GM21737 (cell line): ENCODE measurements around the gene TATDN3.
"Not testable (repeated sequence)": the region's sequence is repeated elsewhere in the genome, so short reads cannot be mapped to it uniquely, and the experiment has no call there.

Source experiments
- ATAC-seq: cut with Tn5 transposase; IDR thresholded peaks from one replicate; pipeline ENCODE4 v1.9.1; 2021; ENCODE audit warnings: mild to moderate bottlenecking, moderate library complexity; ENCODE audit not compliant: unreplicated experiment

TATDN3 gene

GRCh38 chr1:212774584-212774983, 17.1 kb upstream of the TATDN3 start:
- ATAC-seq: no peak

- ATAC-seq: no peak
These were observed 16.5 kb upstream of the TATDN3 start for GRCh38 chr1:212775241-212775640.

- ATAC-seq: no peak
These were observed 14.5 kb upstream of the TATDN3 start for GRCh38 chr1:212777151-212777550.

GRCh38 chr1:212779086-212779485, 12.6 kb upstream of the TATDN3 start:
- ATAC-seq: not testable (repeated sequence)

DNA sequence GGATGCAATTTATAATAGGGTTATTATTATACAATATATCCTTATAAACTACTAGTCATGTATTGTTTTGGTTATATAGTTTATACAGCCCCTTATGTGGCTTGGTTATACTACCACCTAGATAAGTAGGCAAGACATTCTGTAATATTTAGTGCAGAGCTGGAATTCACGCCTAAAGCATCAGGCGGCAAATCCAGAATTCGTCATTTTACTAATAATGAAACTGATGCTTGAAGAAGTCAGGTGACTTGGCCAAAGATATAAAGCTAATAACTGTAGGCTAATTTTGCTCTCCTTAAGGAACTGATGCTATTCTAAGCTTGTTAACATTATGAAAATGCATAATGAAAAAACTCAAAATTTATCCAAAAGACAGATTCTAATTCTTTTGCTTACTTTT, 10.9 kb upstream of the TATDN3 start:
- no peak for ATAC-seq

DNA sequence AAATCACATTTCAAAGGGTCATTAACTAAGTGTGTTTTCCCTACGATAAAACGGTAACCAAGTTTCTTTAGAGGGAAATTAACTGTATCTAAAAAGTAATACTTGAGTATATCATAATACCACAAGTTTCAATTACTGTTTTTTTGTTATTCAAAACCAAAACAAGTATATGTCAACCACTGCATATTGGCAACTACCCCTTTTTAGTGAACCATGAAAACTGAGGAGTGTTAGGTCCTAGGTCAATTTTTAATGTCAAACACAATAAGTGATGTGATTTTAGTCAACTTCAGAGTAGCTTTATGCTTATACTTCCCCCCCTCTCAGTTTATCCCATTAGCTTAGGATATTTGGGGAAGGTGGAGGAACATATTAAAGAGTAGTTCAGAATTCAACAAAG, 10.5 kb upstream of the TATDN3 start:
- no peak for ATAC-seq

DNA sequence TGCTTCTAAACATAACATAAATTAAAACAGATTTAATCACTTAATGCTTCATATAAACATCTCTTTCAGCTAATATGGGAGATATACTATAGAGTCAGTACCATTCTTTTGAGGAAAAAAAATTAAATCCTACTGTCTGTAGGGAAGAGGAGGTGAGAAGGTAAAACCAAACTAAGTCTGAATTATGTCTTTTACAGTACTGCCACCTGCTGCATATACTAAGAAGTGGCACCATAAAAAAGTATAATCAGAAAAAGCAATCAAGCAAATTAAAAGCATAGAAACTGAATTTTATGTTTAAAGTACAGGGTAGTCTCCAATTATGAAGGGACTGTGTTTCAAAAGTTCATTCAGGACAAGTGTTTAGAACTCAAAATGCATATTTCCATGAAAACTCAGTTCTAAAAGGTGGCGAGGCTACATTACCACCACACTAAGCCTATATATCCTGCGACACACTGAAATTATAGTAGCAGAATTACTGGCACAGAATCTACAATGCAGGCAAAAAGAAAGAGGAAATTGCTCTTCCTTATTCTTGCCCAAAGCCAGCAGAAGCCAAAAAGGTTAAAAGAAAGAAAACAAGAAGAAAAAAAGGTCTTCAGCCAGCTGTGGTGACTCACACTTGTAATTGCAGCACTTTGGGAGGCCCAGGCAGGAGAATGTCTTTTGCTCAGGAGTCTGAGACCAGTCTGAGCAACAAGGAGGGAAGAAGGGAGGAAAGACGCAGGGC, 9.1 kb upstream of the TATDN3 start:
- no peak for ATAC-seq

- no peak for ATAC-seq
These were observed 7.7 kb upstream of the TATDN3 start for GRCh38 chr1:212783976-212784375.

GRCh38 chr1:212785871-212786270, 5.8 kb upstream of the TATDN3 start:
- no peak for ATAC-seq

- ATAC-seq: no peak
These were observed 426 bp upstream of the TATDN3 start for GRCh38 chr1:212791261-212791675.

DNA sequence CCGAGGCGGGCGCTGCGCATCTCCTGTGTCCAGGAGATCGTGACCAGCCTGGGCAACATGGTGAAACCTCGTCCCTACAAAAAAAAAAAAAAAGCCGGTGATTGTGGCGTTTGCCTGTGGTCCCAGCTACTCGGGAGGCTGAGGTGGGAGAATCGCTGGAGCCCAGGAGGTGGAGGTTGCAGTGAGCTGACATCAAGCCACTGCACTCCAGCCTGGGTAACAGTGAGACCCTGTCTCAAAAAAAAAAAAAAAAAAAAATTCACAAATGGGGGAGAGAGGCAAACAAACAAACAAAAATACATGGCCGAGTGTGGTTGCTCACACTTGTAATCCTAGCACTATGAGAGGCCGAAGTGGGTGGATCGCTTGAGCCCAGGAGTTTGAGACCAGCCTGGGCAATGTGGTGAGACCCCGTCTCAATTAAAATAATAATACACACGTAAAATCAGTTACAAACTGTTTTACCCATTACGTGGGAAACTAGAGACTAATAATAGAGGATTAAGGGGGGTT, 758 bp downstream of the TATDN3 start:
- no peak for ATAC-seq

- ATAC-seq: peak; percentile 72
These were observed 2.9 kb downstream of the TATDN3 start for GRCh38 chr1:212794561-212795014.

- ATAC-seq: no peak
These were observed 6.0 kb downstream of the TATDN3 start for GRCh38 chr1:212797681-212798080.

DNA sequence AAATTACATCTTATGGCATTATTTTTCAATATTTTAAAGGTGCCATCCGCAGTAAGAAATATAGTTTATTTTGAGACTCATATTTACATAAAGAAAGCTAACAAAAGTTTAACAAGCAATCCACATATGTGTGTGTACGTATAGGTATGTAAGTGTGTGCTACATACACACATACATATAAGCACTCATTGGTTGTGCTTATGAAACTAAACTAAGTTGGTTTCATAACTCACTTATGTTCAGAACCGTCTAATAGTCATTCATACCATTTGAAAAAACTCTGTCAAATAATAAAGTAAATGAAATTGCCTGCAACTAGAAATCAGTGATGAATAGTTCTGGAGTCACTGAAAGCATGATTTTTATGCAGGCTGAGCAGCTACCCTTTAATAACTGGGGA, 14.1 kb downstream of the TATDN3 start:
- no peak for ATAC-seq

- no peak for ATAC-seq
These were observed 23.0 kb downstream of the TATDN3 start for GRCh38 chr1:212814537-212815334.

GRCh38 chr1:212816567-212817278, 25.0 kb downstream of the TATDN3 start:
- no peak for ATAC-seq

- peak; percentile 70 for ATAC-seq
These were observed 28.0 kb downstream of the TATDN3 start for GRCh38 chr1:212819726-212820125.

DNA sequence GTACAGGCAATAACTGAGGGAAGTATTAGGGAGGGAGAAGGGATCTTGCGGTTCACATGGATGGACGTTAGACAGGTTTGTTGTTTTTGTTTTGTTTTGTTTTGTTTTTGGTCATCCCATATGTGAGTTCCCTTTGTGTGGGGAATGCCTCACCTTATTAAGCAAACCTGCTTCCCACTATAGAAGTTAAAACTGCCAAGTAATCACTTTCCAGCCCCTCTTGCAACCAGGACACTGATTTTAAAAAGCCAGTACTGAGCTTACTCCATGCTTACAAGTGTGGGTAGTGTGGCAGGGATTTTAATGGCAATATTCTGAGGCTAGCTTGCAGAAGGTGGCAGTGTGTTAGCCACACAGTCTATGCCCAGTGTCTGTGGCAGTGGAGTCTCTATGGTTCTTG, 29.3 kb downstream of the TATDN3 start:
- ATAC-seq: no peak

- no peak for ATAC-seq
These were observed 31.3 kb downstream of the TATDN3 start for GRCh38 chr1:212822956-212823355.

DNA sequence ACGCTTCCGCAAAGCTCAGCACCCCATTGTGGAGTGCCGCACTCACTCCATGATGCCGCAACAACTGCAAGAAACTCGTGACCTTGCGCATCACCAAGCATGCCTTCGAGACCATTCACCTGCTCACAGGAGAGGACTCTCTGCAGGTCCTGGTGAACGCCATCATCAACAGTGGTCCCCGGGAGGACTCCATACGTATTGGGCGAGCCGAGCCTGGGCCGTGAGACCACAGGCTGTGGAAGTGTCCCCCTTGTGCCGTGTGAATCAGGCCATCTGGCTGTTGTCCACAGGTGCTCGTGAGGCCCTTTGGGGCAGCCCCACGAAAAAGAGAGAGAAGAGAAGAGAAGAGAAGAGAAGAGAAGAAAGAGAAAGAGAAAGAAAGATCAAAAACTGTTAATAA, 32.5 kb downstream of the TATDN3 start:
- ATAC-seq: no peak

GRCh38 chr1:212825798-212826452, 34.2 kb downstream of the TATDN3 start:
- ATAC-seq: no peak
